ENCODE results near the gene OR2A5.

The OR2A5 gene

GRCh38 chr7:144022169-144022568, 26.6 kb upstream of the OR2A5 start:
- no peaks in the 10 kb centered on the region for H3K36me3 ChIP-seq (ENCODE audit: insufficient read depth, low read length)
- H3K4me1 ChIP-seq (ENCODE audit: insufficient read depth, low read length): no peaks in the 10 kb centered on the region
- H2AFZ ChIP-seq (ENCODE audit: low read depth, low read length): no peak overlapping the region
- no peaks in the 10 kb centered on the region for H3K9me3 ChIP-seq (ENCODE audit: low read length)
- H3K4me3 ChIP-seq (ENCODE audit: low read length): no peak overlapping the region
- H3K27me3 ChIP-seq (ENCODE audit: insufficient read depth, low read length): peaks cover 2% of the 10 kb centered on the region

- Histone ChIP-seq H3K9me3 (ENCODE audit: low read length) (no peaks in the 10 kb centered on the region), H3K27me3 (ENCODE audit: insufficient read depth, low read length) (peaks cover 2% of the 10 kb centered on the region), H3K4me3 (ENCODE audit: low read length) (no peak overlapping the region), H3K4me1 (ENCODE audit: insufficient read depth, low read length) (no peaks in the 10 kb centered on the region), H2AFZ (ENCODE audit: low read depth, low read length) (no peak overlapping the region), H3K36me3 (ENCODE audit: insufficient read depth, low read length) (no peaks in the 10 kb centered on the region)
These were observed 25.4 kb upstream of the OR2A5 start for GRCh38 chr7:144023171-144023827.

GRCh38 chr7:144024213-144024612, 24.5 kb upstream of the OR2A5 start:
- H3K4me3 ChIP-seq (ENCODE audit: low read length): no peak overlapping the region
- H3K27me3 ChIP-seq (ENCODE audit: insufficient read depth, low read length): peaks cover 2% of the 10 kb centered on the region
- no peak overlapping the region for H2AFZ ChIP-seq (ENCODE audit: low read depth, low read length)
- no peaks in the 10 kb centered on the region for H3K36me3 ChIP-seq (ENCODE audit: insufficient read depth, low read length)
- H3K9me3 ChIP-seq (ENCODE audit: low read length): no peaks in the 10 kb centered on the region
- H3K4me1 ChIP-seq (ENCODE audit: insufficient read depth, low read length): no peaks in the 10 kb centered on the region

- peaks cover 2% of the 10 kb centered on the region for H3K27me3 ChIP-seq (ENCODE audit: insufficient read depth, low read length)
- H2AFZ ChIP-seq (ENCODE audit: low read depth, low read length): no peak overlapping the region
- H3K4me1 ChIP-seq (ENCODE audit: insufficient read depth, low read length): no peaks in the 10 kb centered on the region
- no peak overlapping the region for H3K4me3 ChIP-seq (ENCODE audit: low read length)
- no peaks in the 10 kb centered on the region for H3K36me3 ChIP-seq (ENCODE audit: insufficient read depth, low read length)
- H3K9me3 ChIP-seq (ENCODE audit: low read length): no peaks in the 10 kb centered on the region
These were observed 22.4 kb upstream of the OR2A5 start for GRCh38 chr7:144026203-144026883.

- peaks cover 2% of the 10 kb centered on the region for H3K27me3 ChIP-seq (ENCODE audit: insufficient read depth, low read length)
- H2AFZ ChIP-seq (ENCODE audit: low read depth, low read length): no peak overlapping the region
These were observed 21.7 kb upstream of the OR2A5 start for GRCh38 chr7:144027070-144027469.

DNA sequence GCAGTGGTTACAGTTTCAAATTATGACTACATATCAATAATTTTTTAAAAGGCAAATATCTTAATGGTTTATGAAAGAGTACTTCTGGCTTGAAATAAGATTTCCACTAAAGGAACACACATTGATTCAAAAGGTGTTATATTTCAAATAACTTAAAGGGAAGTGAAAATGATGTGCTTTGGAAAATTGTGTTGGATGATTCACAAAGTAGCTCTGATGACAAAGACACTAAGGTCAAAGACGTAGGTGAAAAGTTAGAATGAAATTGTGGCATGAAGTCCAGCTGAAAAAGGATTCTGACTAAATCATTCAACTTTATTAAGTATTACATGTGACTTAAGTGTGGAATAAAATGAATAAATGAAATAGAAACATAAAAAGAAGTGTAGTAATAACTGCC, 20.8 kb upstream of the OR2A5 start:
- Histone ChIP-seq H3K9me3 (ENCODE audit: low read length) (no peaks in the 10 kb centered on the region), H2AFZ (ENCODE audit: low read depth, low read length) (no peak overlapping the region), H3K36me3 (ENCODE audit: insufficient read depth, low read length) (no peaks in the 10 kb centered on the region), H3K4me1 (ENCODE audit: insufficient read depth, low read length) (no peaks in the 10 kb centered on the region), H3K27me3 (ENCODE audit: insufficient read depth, low read length) (peaks cover 2% of the 10 kb centered on the region), H3K4me3 (ENCODE audit: low read length) (no peak overlapping the region)

More at GRCh38 chr7:144027070-144027469, 21.7 kb upstream of the OR2A5 start:
- no peaks in the 10 kb centered on the region for H3K36me3 ChIP-seq (ENCODE audit: insufficient read depth, low read length)
- H3K4me1 ChIP-seq (ENCODE audit: insufficient read depth, low read length): no peaks in the 10 kb centered on the region
- no peaks in the 10 kb centered on the region for H3K9me3 ChIP-seq (ENCODE audit: low read length)
- H3K4me3 ChIP-seq (ENCODE audit: low read length): no peak overlapping the region

DNA sequence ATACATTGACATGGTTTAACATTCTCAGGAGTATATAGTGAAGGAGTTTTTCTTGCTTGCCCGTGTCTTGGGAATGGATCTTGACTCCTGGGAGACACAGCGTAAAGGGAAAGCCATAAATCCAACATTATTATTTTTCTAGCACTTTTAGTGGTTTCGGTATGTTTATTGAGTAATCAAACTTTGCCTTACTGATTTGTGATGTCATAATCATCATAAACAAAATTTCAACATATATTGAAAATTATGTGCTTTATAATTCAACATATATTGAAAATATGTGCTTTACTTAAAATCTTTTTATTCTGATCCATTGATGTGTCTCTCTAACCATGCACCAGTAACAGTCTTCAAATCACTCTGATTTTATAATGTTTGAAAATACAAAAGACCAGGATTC, 20.2 kb upstream of the OR2A5 start:
- H3K4me3 ChIP-seq (ENCODE audit: low read length): no peak overlapping the region
- no peaks in the 10 kb centered on the region for H3K4me1 ChIP-seq (ENCODE audit: insufficient read depth, low read length)

DNA sequence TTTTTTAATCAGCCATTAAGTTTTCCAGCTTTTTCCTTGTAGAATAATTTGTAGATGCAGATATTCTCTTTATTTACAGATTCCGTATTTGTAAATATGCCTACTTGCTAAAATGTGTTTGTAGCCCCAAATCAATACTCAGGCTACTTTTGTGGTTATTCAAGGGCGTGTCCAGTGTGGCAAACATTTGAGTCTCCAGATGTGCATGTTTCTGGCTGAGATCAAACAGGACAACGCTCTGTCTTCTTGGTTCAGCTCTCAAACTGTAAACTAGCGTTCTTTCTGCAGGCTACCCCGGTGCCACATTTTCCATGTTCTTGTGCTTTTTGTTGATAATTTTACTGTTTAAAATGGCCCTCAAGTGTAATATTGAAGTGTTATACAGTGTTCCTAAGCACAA, 16.2 kb upstream of the OR2A5 start:
- Histone ChIP-seq H3K36me3 (ENCODE audit: insufficient read depth, low read length) (no peaks in the 10 kb centered on the region), H3K27me3 (ENCODE audit: insufficient read depth, low read length) (no peaks in the 10 kb centered on the region), H3K9me3 (ENCODE audit: low read length) (no peaks in the 10 kb centered on the region), H3K4me1 (ENCODE audit: insufficient read depth, low read length) (no peaks in the 10 kb centered on the region), H3K4me3 (ENCODE audit: low read length) (no peak overlapping the region), H2AFZ (ENCODE audit: low read depth, low read length) (no peak overlapping the region)

More for the DNA sequence above, 20.2 kb upstream of the OR2A5 start:
- H3K9me3 ChIP-seq (ENCODE audit: low read length): no peaks in the 10 kb centered on the region
- H3K27me3 ChIP-seq (ENCODE audit: insufficient read depth, low read length): peaks cover 2% of the 10 kb centered on the region
- no peak overlapping the region for H2AFZ ChIP-seq (ENCODE audit: low read depth, low read length)
- H3K36me3 ChIP-seq (ENCODE audit: insufficient read depth, low read length): no peaks in the 10 kb centered on the region

DNA sequence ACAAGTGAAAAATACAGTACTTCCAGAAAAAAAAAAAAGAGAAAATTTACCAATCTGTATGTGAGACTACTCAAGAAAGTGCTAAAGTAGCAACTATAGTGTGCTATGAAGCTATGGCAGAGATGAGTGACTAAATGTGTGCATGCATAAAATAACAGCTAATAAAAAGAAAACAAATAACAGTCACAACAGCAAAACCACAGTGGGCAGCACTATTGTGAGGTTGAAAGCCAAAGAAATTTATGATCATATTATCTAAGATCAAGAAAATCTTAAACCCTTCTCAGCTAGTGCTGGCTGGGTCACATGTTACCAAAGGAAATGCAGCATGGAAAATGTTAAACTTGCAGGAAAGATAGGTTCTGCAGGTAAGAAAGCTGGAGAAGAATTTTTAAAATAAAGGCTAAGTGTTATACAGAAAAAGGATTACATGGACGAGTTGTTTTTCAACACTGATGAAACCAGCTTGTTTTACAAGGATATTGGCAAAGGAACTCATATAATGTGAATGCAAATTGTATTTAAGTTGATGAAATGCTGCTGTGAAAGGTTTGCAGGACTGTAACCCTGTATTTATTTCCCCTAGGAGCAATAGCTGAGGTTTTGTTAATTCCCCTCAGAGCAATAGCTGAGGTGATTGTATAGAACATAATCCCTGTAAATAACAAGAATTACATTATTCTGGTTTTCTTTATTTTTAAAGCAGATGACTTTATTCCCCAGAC, 15.6 kb upstream of the OR2A5 start:
- H3K4me3 ChIP-seq (ENCODE audit: low read length): no peak overlapping the region
- H3K4me1 ChIP-seq (ENCODE audit: insufficient read depth, low read length): no peaks in the 10 kb centered on the region
- no peak overlapping the region for H2AFZ ChIP-seq (ENCODE audit: low read depth, low read length)
- no peaks in the 10 kb centered on the region for H3K27me3 ChIP-seq (ENCODE audit: insufficient read depth, low read length)
- no peaks in the 10 kb centered on the region for H3K9me3 ChIP-seq (ENCODE audit: low read length)
- H3K36me3 ChIP-seq (ENCODE audit: insufficient read depth, low read length): no peaks in the 10 kb centered on the region

- H3K36me3 ChIP-seq (ENCODE audit: insufficient read depth, low read length): no peaks in the 10 kb centered on the region
- no peaks in the 10 kb centered on the region for H3K9me3 ChIP-seq (ENCODE audit: low read length)
- no peak overlapping the region for H2AFZ ChIP-seq (ENCODE audit: low read depth, low read length)
- H3K4me3 ChIP-seq (ENCODE audit: low read length): no peak overlapping the region
- no peaks in the 10 kb centered on the region for H3K4me1 ChIP-seq (ENCODE audit: insufficient read depth, low read length)
- H3K27me3 ChIP-seq (ENCODE audit: insufficient read depth, low read length): no peaks in the 10 kb centered on the region
These were observed 13.4 kb upstream of the OR2A5 start for GRCh38 chr7:144035385-144035784.

- no peaks in the 10 kb centered on the region for H3K4me1 ChIP-seq (ENCODE audit: insufficient read depth, low read length)
- H3K27me3 ChIP-seq (ENCODE audit: insufficient read depth, low read length): no peaks in the 10 kb centered on the region
- H2AFZ ChIP-seq (ENCODE audit: low read depth, low read length): no peak overlapping the region
- no peaks in the 10 kb centered on the region for H3K36me3 ChIP-seq (ENCODE audit: insufficient read depth, low read length)
- no peaks in the 10 kb centered on the region for H3K9me3 ChIP-seq (ENCODE audit: low read length)
- H3K4me3 ChIP-seq (ENCODE audit: low read length): no peak overlapping the region
These were observed 12.4 kb upstream of the OR2A5 start for GRCh38 chr7:144036302-144036885.

- H3K4me3 ChIP-seq (ENCODE audit: low read length): no peak overlapping the region
- H3K4me1 ChIP-seq (ENCODE audit: insufficient read depth, low read length): no peaks in the 10 kb centered on the region
- no peaks in the 10 kb centered on the region for H3K36me3 ChIP-seq (ENCODE audit: insufficient read depth, low read length)
- no peaks in the 10 kb centered on the region for H3K9me3 ChIP-seq (ENCODE audit: low read length)
- no peak overlapping the region for H2AFZ ChIP-seq (ENCODE audit: low read depth, low read length)
- no peaks in the 10 kb centered on the region for H3K27me3 ChIP-seq (ENCODE audit: insufficient read depth, low read length)
These were observed 11.2 kb upstream of the OR2A5 start for GRCh38 chr7:144037414-144038035.

- Histone ChIP-seq H3K4me3 (ENCODE audit: low read length) (no peak overlapping the region), H3K4me1 (ENCODE audit: insufficient read depth, low read length) (no peaks in the 10 kb centered on the region), H3K9me3 (ENCODE audit: low read length) (no peaks in the 10 kb centered on the region), H3K27me3 (ENCODE audit: insufficient read depth, low read length) (no peaks in the 10 kb centered on the region), H3K36me3 (ENCODE audit: insufficient read depth, low read length) (no peaks in the 10 kb centered on the region), H2AFZ (ENCODE audit: low read depth, low read length) (no peak overlapping the region)
These were observed 9.9 kb upstream of the OR2A5 start for GRCh38 chr7:144038887-144039286.
